Mucosa of rectum (tissue), 2 donors: ENCODE measurements around the gene RAC2.

Source experiments
- H3K27ac ChIP-seq, 2 donors: one replicate each; pipeline ENCODE4 v1.7.0; 2013; ENCODE audit warnings: inconsistent platforms in 2 of 2, low read depth in 2 of 2, low read length in 2 of 2
- H3K27me3 ChIP-seq, 2 donors: one replicate each; pipeline ENCODE4 v1.7.0; 2013; ENCODE audit warnings: low read length in 2 of 2; ENCODE audit not compliant: control insufficient read depth in 2 of 2, insufficient read depth in 2 of 2
- H3K36me3 ChIP-seq, 2 donors: one replicate each; pipeline ENCODE4 v1.7.0; 2013; ENCODE audit warnings: low read length in 2 of 2; ENCODE audit not compliant: control insufficient read depth in 2 of 2, insufficient read depth in 2 of 2
- H3K4me1 ChIP-seq, 2 donors: one replicate each; pipeline ENCODE4 v1.7.0; 2013; ENCODE audit warnings: low read length in 2 of 2, mild to moderate bottlenecking in 1 of 2; ENCODE audit not compliant: control insufficient read depth in 2 of 2, insufficient read depth in 2 of 2
- H3K4me3 ChIP-seq, 2 donors: one replicate each; pipeline ENCODE4 v1.7.0; 2013; ENCODE audit warnings: low read length in 2 of 2
- H3K9ac ChIP-seq, 2 donors: one replicate each; pipeline ENCODE4 v1.7.0; 2013; ENCODE audit warnings: low read length in 2 of 2, low read depth in 1 of 2, mild to moderate bottlenecking in 1 of 2
- H3K9me3 ChIP-seq, 2 donors: one replicate each; pipeline ENCODE4 v1.7.0; 2013; ENCODE audit warnings: low read length in 2 of 2; ENCODE audit not compliant: control insufficient read depth in 2 of 2
- donor health status: healthy.
- donor health status: Normal muscosa, but diverticular disease.

RAC2 gene

GRCh38 chr22:37284805-37285355 is 40.8 kb upstream of the RAC2 start:
- H3K27ac ChIP-seq, result peak overlapping the region; percentile 58 to 81
- H3K9ac ChIP-seq, result peak overlapping the region in 1 of 2 donors; percentile 0
- H3K27me3 ChIP-seq, result peaks cover 0 to 6% of the 10 kb centered on the region in 2 donors
- H3K4me3 ChIP-seq, result peak overlapping the region in 1 of 2 donors; percentile 76
- H3K36me3 ChIP-seq, result peaks cover 0 to under 1% of the 10 kb centered on the region in 2 donors
- no peaks in the 10 kb centered on the region for H3K9me3 ChIP-seq
- no peaks in the 10 kb centered on the region for H3K4me1 ChIP-seq

GRCh38 chr22:37284126-37284804 is 40.2 kb upstream of the RAC2 start:
- Histone ChIP-seq H3K27ac (peak overlapping the region; percentile 58 to 81), H3K36me3 (no peaks in the 10 kb centered on the region), H3K27me3 (peaks cover 0 to 6% of the 10 kb centered on the region in 2 donors), H3K9me3 (no peaks in the 10 kb centered on the region), H3K9ac (peak overlapping the region; percentile 2 to 61), H3K4me1 (no peaks in the 10 kb centered on the region), H3K4me3 (peak overlapping the region; percentile 37 to 76)

- peaks cover 1 to 6% of the 10 kb centered on the region in 2 donors for H3K27me3 ChIP-seq
- H3K27ac ChIP-seq, result peak overlapping the region; percentile 58 to 81
- H3K9ac ChIP-seq, result peak overlapping the region; percentile 34 to 61
- no peaks in the 10 kb centered on the region for H3K4me1 ChIP-seq
- H3K9me3 ChIP-seq, result no peaks in the 10 kb centered on the region
- H3K36me3 ChIP-seq, result no peaks in the 10 kb centered on the region
- peak overlapping the region; percentile 66 to 76 for H3K4me3 ChIP-seq
Measured at GRCh38 chr22:37283393-37283937, 39.4 kb upstream of the RAC2 start.

- Histone ChIP-seq H3K27ac (peak within 1 kb of the TSS; percentile 40 to 81), H3K36me3 (no peaks in the 10 kb centered on the region), H3K4me3 (peak within 1 kb of the TSS; percentile 66 to 76), H3K27me3 (peaks cover 2 to 6% of the 10 kb centered on the region in 2 donors), H3K9me3 (no peaks in the 10 kb centered on the region), H3K4me1 (no peaks in the 10 kb centered on the region), H3K9ac (peak within 1 kb of the TSS; percentile 34 to 80)
Measured at GRCh38 chr22:37282385-37282677, 38.3 kb upstream of the RAC2 start, which contains the start of gene CYTH4. Gene CYTH4 (plus strand): TSS chr22:37282508. CDS start chr22:37282570, 62 bp downstream.

- Histone ChIP-seq H3K9me3 (no peaks in the 10 kb centered on the region), H3K27me3 (peaks cover 2 to 6% of the 10 kb centered on the region in 2 donors), H3K4me3 (peak overlapping the region; percentile 66 to 76), H3K27ac (peak overlapping the region in 1 of 2 donors; percentile 81), H3K36me3 (no peaks in the 10 kb centered on the region), H3K4me1 (no peaks in the 10 kb centered on the region), H3K9ac (no peak overlapping the region)
Measured at GRCh38 chr22:37281646-37282384, 37.7 kb upstream of the RAC2 start.

GRCh38 chr22:37281195-37281594 is 37.1 kb upstream of the RAC2 start:
- Histone ChIP-seq H3K27ac (no peak overlapping the region), H3K36me3 (no peaks in the 10 kb centered on the region), H3K9me3 (no peaks in the 10 kb centered on the region), H3K9ac (no peak overlapping the region), H3K4me3 (no peak overlapping the region), H3K27me3 (peaks cover 2 to 6% of the 10 kb centered on the region in 2 donors), H3K4me1 (no peaks in the 10 kb centered on the region)

GRCh38 chr22:37280718-37281117 is 36.6 kb upstream of the RAC2 start:
- no peak overlapping the region for H3K4me3 ChIP-seq
- no peaks in the 10 kb centered on the region for H3K36me3 ChIP-seq
- H3K9ac ChIP-seq, result no peak overlapping the region
- H3K27ac ChIP-seq, result no peak overlapping the region
- no peaks in the 10 kb centered on the region for H3K9me3 ChIP-seq
- no peaks in the 10 kb centered on the region for H3K4me1 ChIP-seq
- H3K27me3 ChIP-seq, result peaks cover 2 to 6% of the 10 kb centered on the region in 2 donors

GRCh38 chr22:37279331-37280181 is 35.5 kb upstream of the RAC2 start:
- H3K4me1 ChIP-seq, result no peaks in the 10 kb centered on the region
- no peaks in the 10 kb centered on the region for H3K36me3 ChIP-seq
- H3K9ac ChIP-seq, result no peak overlapping the region
- H3K9me3 ChIP-seq, result no peaks in the 10 kb centered on the region
- H3K4me3 ChIP-seq, result no peak overlapping the region
- H3K27me3 ChIP-seq, result peaks cover 2 to 7% of the 10 kb centered on the region in 2 donors
- H3K27ac ChIP-seq, result no peak overlapping the region

GRCh38 chr22:37278261-37278660 is 34.2 kb upstream of the RAC2 start:
- Histone ChIP-seq H3K4me1 (peaks cover 0 to 2% of the 10 kb centered on the region in 2 donors), H3K9me3 (no peaks in the 10 kb centered on the region), H3K27ac (no peak overlapping the region), H3K36me3 (no peaks in the 10 kb centered on the region), H3K27me3 (peaks cover 2 to 8% of the 10 kb centered on the region in 2 donors), H3K4me3 (no peak overlapping the region), H3K9ac (no peak overlapping the region)
